AG04450 (cell line): ENCODE measurements around the gene BCL2L12. TPM values are rescaled to one million over a fixed set of nuclear protein-coding genes. Genes with fewer than 3 reads are reported as not detected.

Source experiments
- CTCF ChIA-PET: fragments of 300-600, 350-600 bp; formaldehyde crosslinking; extraction: SDS; loops from one replicate; lab custom pipeline; 2022; ENCODE audit warnings: antibody characterized with exemption, inconsistent platforms; lab: Charles Lee
- POLR2A ChIA-PET: fragments of 350-600 bp; formaldehyde crosslinking; extraction: SDS; loops from one replicate; lab custom pipeline; 2021; ENCODE audit warnings: antibody characterized with exemption, inconsistent platforms; lab: Yijun Ruan, JAX
- DNase-seq: peaks from one replicate; pipeline ENCODE4 v3.0.0-alpha.2; 2011; ENCODE audit warnings: low read depth, low spot score
- H3K27ac ChIP-seq: one replicate; pipeline ENCODE4 v1.5.1; 2012; ENCODE audit warnings: low read depth, low read length, control low read depth
- H3K27me3 ChIP-seq: one replicate; pipeline ENCODE4 v1.6.0; 2012; ENCODE audit warnings: low read length; ENCODE audit not compliant: control insufficient read depth, insufficient read depth
- H3K4me3 ChIP-seq: 2 replicates; pipeline ENCODE4 v1.5.1; 2011; ENCODE audit warnings: mild to moderate bottlenecking, low read depth, low read length, control low read depth
- H3K9me3 ChIP-seq: 2 replicates; pipeline ENCODE4 v1.5.1; 2012; ENCODE audit warnings: low read length; ENCODE audit not compliant: control insufficient read depth, insufficient read depth
- polyA plus RNA-seq: library from polyadenylated mRNA; depleted of rRNA; stranded (reverse); fragments of >200 nt; gene quantifications from 2 replicates; pipeline ENCODE4 v1.2.3, GENCODE V29; 2011
- TF ChIP-seq, protein P1 (sequence below): IDR thresholded peaks from 2 replicates; pipeline ENCODE4 v1.5.1; 2011; ENCODE audit warnings: low read depth, low read length, control low read depth, inconsistent platforms

BCL2L12 gene
- polyA plus RNA-seq, 1 experiment: 8.8 TPM

DNA sequence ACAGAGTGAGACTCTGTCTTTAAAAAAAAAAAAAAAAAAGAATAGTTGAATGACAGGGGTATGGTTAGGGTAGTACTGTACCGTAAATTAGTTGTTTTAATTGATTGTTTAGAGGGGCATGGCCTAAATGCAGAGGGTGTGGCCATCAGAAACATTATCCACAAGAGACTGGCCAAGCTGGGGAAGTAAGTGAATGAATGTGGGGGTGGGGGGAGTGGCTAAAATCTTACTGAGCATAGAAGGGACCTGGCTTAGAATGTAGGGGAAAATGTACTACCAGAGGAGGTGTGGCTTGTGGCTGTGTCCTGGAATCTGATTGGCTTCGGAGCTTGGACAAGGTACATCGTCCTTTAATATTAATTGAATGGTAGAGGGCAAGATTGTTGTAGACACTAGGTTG is 3.8 kb downstream of the BCL2L12 start:
- ChIA-PET CTCF (interaction anchor here (1.6 kb wide), 1 partner anchor 11 kb away, joined by 3 read pairs; no protein-coding TSS in a partner anchor), POLR2A (no interaction called here)
- no peak overlapping the region for H3K4me3 ChIP-seq
- H3K27me3 ChIP-seq: no peaks in the 10 kb centered on the region
- H3K9me3 ChIP-seq: no peaks in the 10 kb centered on the region; the same call in 1 of the 2 replicates
- TF ChIP-seq, protein P1, sequence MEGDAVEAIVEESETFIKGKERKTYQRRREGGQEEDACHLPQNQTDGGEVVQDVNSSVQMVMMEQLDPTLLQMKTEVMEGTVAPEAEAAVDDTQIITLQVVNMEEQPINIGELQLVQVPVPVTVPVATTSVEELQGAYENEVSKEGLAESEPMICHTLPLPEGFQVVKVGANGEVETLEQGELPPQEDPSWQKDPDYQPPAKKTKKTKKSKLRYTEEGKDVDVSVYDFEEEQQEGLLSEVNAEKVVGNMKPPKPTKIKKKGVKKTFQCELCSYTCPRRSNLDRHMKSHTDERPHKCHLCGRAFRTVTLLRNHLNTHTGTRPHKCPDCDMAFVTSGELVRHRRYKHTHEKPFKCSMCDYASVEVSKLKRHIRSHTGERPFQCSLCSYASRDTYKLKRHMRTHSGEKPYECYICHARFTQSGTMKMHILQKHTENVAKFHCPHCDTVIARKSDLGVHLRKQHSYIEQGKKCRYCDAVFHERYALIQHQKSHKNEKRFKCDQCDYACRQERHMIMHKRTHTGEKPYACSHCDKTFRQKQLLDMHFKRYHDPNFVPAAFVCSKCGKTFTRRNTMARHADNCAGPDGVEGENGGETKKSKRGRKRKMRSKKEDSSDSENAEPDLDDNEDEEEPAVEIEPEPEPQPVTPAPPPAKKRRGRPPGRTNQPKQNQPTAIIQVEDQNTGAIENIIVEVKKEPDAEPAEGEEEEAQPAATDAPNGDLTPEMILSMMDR: no peak
- H3K27ac ChIP-seq: no peak overlapping the region
- DNase-seq: no peak

DNA sequence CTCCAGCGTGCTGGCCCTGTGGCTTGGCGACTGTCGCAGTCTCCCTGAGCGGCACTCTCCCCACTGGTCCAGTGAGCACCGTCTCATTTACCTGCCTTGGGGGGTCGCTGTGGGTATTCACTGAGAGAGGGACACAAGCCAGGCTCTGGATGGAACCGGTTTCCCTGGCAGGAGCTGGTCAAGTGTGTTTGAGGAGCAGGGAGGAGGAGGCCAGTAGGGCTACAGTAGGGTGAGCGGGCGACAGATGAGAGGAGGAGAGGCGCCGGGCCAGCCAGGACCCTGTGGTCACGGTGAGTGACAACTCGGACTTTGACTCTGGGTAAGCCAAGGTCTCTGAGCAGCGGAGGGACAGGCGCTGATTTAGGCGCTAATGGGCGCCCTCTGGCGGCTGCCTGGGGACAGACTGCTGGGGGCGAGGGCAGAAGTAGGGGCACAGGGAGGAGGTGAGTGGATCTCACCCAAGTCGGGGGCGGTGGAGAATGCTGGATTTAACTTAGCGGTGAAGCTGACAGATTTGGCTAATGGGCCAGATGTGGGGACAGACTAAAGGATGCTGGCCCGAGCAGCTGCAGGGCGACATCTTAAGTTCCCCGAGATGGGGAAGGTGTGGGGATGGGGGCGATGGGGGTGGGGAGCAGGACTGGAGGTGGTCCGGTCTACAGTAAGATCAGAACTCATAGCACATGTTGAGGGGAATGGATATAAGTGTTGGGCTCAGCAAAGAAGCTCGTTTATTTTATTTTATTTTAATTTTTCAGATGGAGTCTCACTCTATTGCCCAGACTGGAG is 6.6 kb downstream of the BCL2L12 start:
- Histone ChIP-seq H3K9me3 (peaks cover 3% of the 10 kb centered on the region; the same call in 1 of the 2 replicates), H3K27ac (no peak overlapping the region), H3K27me3 (no peaks in the 10 kb centered on the region), H3K4me3 (no peak overlapping the region)
- TF ChIP-seq, protein P1: peak; percentile 97
- DNase-seq: no peak
- ChIA-PET POLR2A (no interaction called here), CTCF (interaction anchor here (0.5 to 2.0 kb wide), 15 partner anchors 8 to 169 kb away, joined by 3 to 12 read pairs (median 4); partner anchors contain the start of gene RRAS)

DNA sequence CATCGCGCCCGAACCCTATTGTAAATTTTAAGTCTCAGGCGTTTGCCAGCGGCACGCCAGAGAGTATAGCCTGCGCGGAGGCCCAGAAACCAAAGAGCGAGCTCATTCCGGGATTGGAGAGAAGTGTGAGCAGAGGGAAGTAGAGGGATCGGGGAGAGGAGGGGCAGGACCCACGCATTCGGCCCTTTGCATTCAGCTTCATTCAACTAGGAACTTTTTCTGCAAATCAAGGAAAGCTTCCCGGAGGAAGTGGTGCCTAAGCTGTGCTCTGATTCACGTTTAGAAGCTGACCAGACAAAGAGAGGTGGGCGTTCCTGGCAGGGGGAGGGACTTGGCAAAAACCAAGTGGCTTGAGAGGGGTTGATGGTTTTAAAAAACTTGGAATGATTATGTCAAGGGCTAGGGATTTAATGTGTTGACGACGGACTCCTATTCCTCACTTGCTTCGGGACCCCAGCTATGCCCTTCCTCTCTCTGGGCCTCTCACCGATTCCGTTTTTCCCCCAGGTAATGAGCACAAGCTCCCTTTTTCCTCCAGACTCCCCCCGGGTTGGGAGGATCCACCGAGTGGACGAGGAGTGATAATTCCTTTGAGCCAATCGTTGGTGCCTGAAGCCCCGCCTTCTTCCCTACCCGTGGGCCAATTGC is 10.5 kb downstream of the BCL2L12 start:
- ChIA-PET POLR2A (interaction anchor here (0.5 to 2.8 kb wide), 12 partner anchors 10 to 201 kb away, joined by 3 to 18 read pairs (median 5); partner anchors contain the start of genes ADM5, AKT1S1, BCL2L12 and CPT1C), CTCF (interaction anchor here (0.7 to 1.4 kb wide), 3 partner anchors 9 to 106 kb away, joined by 4 to 10 read pairs (median 9); no protein-coding TSS in a partner anchor)
- DNase-seq: peak; percentile 86
- H3K27ac ChIP-seq: peak overlapping the region; percentile 94
- peaks cover 4% of the 10 kb centered on the region; the same call in 1 of the 2 replicates for H3K9me3 ChIP-seq
- H3K4me3 ChIP-seq: peak overlapping the region; percentile 55
- TF ChIP-seq, protein P1: no peak
- no peaks in the 10 kb centered on the region for H3K27me3 ChIP-seq

DNA sequence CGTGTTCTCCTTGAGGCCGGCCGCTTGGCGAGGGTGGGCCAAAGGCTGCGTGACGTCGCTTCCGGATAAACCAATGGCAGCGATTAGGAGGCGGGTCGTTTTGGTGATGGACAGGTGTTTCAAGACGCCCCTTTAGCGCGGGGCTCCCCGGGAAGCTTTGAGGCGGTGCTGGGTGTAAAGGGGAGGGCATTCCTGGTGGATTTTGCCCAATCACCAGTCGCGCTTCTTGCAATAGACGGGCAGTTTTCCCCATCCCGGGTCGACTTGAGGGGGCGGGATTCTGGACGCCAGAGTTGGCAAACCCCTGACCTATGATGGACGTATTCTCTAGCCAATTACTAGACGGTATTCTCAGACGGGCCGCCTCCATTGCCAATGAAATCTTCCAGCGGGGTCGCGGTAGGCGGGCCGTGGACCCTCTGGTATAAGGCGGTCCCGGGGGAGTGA is 11.1 kb downstream of the BCL2L12 start:
- DNase-seq: peak; percentile 100
- Histone ChIP-seq H3K27me3 (no peaks in the 10 kb centered on the region), H3K4me3 (peak overlapping the region; percentile 98), H3K27ac (peak overlapping the region; percentile 85), H3K9me3 (peaks cover 4% of the 10 kb centered on the region; the same call in 1 of the 2 replicates)
- POLR2A ChIA-PET: interaction anchor here (0.5 to 2.8 kb wide), 12 partner anchors 10 to 200 kb away, joined by 3 to 18 read pairs (median 5); partner anchors contain the start of genes ADM5, AKT1S1, BCL2L12 and CPT1C
- TF ChIP-seq, protein P1: no peak
- CTCF ChIA-PET: interaction anchor here (0.7 to 1.4 kb wide), 3 partner anchors 8 to 107 kb away, joined by 4 to 10 read pairs (median 9); no protein-coding TSS in a partner anchor
